ENCODE results near the gene DDX49.
"Not testable (repeated sequence)": the region's sequence is repeated elsewhere in the genome, so short reads cannot be mapped to it uniquely, and the experiment has no call there.

DDX49 gene

GRCh38 chr19:18898607-18899408, 20.7 kb upstream of the DDX49 start:
- H3K27ac ChIP-seq: no peak overlapping the region
- ChIA-PET POLR2A (ENCODE audit: low non-redundant PET) (no interaction called here), CTCF (interaction anchor here (1.0 kb wide), 1 partner anchor 32 kb away, joined by 3 read pairs; no protein-coding TSS in a partner anchor)
- DNase-seq (ENCODE audit: low spot score): no peak
- no peak for TF ChIP-seq CTCF (conservative IDR thresholded peaks at IDR 0.05; ENCODE audit: low read depth)

GRCh38 chr19:18899624-18900560, 19.6 kb upstream of the DDX49 start:
- TF ChIP-seq CTCF (conservative IDR thresholded peaks at IDR 0.05; ENCODE audit: low read depth): no peak
- ChIA-PET CTCF (no interaction called here), POLR2A (ENCODE audit: low non-redundant PET) (interaction anchor here (0.5 kb wide), 1 partner anchor 29 kb away, joined by 3 read pairs; no protein-coding TSS in a partner anchor)
- DNase-seq (ENCODE audit: low spot score): no peak
- H3K27ac ChIP-seq: no peak overlapping the region

GRCh38 chr19:18900700-18901481, 18.6 kb upstream of the DDX49 start:
- CTCF ChIA-PET: no interaction called here
- POLR2A ChIA-PET (ENCODE audit: low non-redundant PET): no interaction called here
- H3K27ac ChIP-seq: peak overlapping the region; percentile 5
- DNase-seq (ENCODE audit: low spot score): no peak
- no peak for TF ChIP-seq CTCF (conservative IDR thresholded peaks at IDR 0.05; ENCODE audit: low read depth)

GRCh38 chr19:18901491-18901890, 18.0 kb upstream of the DDX49 start:
- no peak for DNase-seq (ENCODE audit: low spot score)
- H3K27ac ChIP-seq: peak overlapping the region; percentile 5
- ChIA-PET CTCF (no interaction called here), POLR2A (ENCODE audit: low non-redundant PET) (no interaction called here)
- no peak for TF ChIP-seq CTCF (conservative IDR thresholded peaks at IDR 0.05; ENCODE audit: low read depth)

GRCh38 chr19:18902519-18902918, 17.0 kb upstream of the DDX49 start:
- CTCF ChIA-PET; DNase-seq (ENCODE audit: low spot score); POLR2A ChIA-PET (ENCODE audit: low non-redundant PET): not testable (repeated sequence)
- H3K27ac ChIP-seq: peak overlapping the region; percentile 9; the same call in 1 of the 2 replicates

GRCh38 chr19:18903156-18904037, 16.1 kb upstream of the DDX49 start:
- DNase-seq (ENCODE audit: low spot score): no peak
- CTCF ChIA-PET: interaction anchor here (0.6 to 0.7 kb wide), 2 partner anchors 28 to 420 kb away, joined by 3 to 4 read pairs; no protein-coding TSS in a partner anchor
- peak overlapping the region; percentile 9 for H3K27ac ChIP-seq
- TF ChIP-seq CTCF (conservative IDR thresholded peaks at IDR 0.05; ENCODE audit: low read depth): no peak
- POLR2A ChIA-PET (ENCODE audit: low non-redundant PET): no interaction called here

Data from RWPE1 (cell line).